HepG2 (cell line): ENCODE results near the gene BCAS3. TPM values are rescaled to one million over a fixed set of nuclear protein-coding genes. Genes with fewer than 3 reads are reported as not detected.

Source experiments
- AGO2 ChIP-seq: fragments of 200-400 bp; formaldehyde crosslinking; optimal IDR thresholded peaks from 2 replicates; pipeline ENCODE3; 2017; ENCODE audit warnings: mild to moderate bottlenecking, low read depth, low read length, moderate library complexity
- DNMT1 ChIP-seq: sonication (generic); formaldehyde crosslinking; IDR thresholded peaks from 2 replicates; pipeline ENCODE4 v1.5.1; 2020; ENCODE audit warnings: mild to moderate bottlenecking, missing genetic modification reagents
- GTF3A ChIP-seq: sonication (generic); formaldehyde crosslinking; conservative IDR thresholded peaks from 2 replicates; pipeline ENCODE4 v1.4.0; 2020; ENCODE audit warnings: mild to moderate bottlenecking, missing genetic modification reagents
- MBNL3 ChIP-seq: fragments of 250-450 bp; sonication (Bioruptor Pico); conservative IDR thresholded peaks from 2 replicates; pipeline ENCODE4 v1.8.0; 2022; ENCODE audit warnings: mild to moderate bottlenecking, inconsistent platforms
- NCOA5 ChIP-seq: sonication (generic); formaldehyde crosslinking; IDR thresholded peaks from 2 replicates; pipeline ENCODE4 v1.4.0; 2020; ENCODE audit warnings: missing genetic modification reagents
- NR1H2 ChIP-seq: sonication (generic); formaldehyde crosslinking; IDR thresholded peaks from 2 replicates; pipeline ENCODE4 v1.8.1; 2022; ENCODE audit warnings: low read depth, missing genetic modification reagents, borderline replicate concordance
- SNAI1 ChIP-seq: sonication (generic); formaldehyde crosslinking; IDR thresholded peaks from 2 replicates; pipeline ENCODE4 v1.5.0; 2020; ENCODE audit warnings: mild to moderate bottlenecking, missing genetic modification reagents, borderline replicate concordance
- ZNF607 ChIP-seq: sonication (generic); formaldehyde crosslinking; IDR thresholded peaks from 2 replicates; pipeline ENCODE4 v1.5.1; 2020; ENCODE audit warnings: missing genetic modification reagents, mild to moderate bottlenecking, borderline replicate concordance
- ZNF780A ChIP-seq: sonication (generic); formaldehyde crosslinking; IDR thresholded peaks from 2 replicates; pipeline ENCODE4 v1.8.0; 2022; ENCODE audit warnings: mild to moderate bottlenecking, missing genetic modification reagents, moderate library complexity
- polyA plus RNA-seq, 8 experiments: library from polyadenylated mRNA; depleted of rRNA in 3 of 8; stranded (reverse) in 7 of 8; unstranded in 1 of 8; fragments of >200 nt; fragmentation: Illumina TruSeq in 4 of 8; extraction: Trizol in 4 of 8; gene quantifications; 2 replicates each; pipeline versions ENCODE4 v1.2.1 to v1.2.3, GENCODE V29; 2011 to 2016; ENCODE audit warnings: low read depth in 4 of 8, missing spikeins in 1 of 8, mixed read lengths in 1 of 8; ENCODE audit not compliant: insufficient read depth in 1 of 8
- total RNA-seq, 5 experiments: library from RNA; depleted of rRNA; stranded (reverse); fragments of >200 nt; fragmentation: Illumina TruSeq; extraction: Trizol; gene quantifications; 2 replicates each; pipeline ENCODE4 v1.2.3, GENCODE V29; 2016; ENCODE audit warnings: low read depth in 1 of 5
- TF ChIP-seq, protein P1 (sequence below), 2 experiments: sonication (generic) in 1 of 2; formaldehyde crosslinking in 1 of 2; IDR thresholded peaks; 2 replicates each; pipeline versions ENCODE4 v1.4.0 to v1.6.1; 2016 to 2020; ENCODE audit warnings: borderline replicate concordance in 1 of 2, low read depth in 1 of 2, mild to moderate bottlenecking in 1 of 2, missing genetic modification reagents in 1 of 2
- TF ChIP-seq, protein P2 (sequence below): sonication (generic); formaldehyde crosslinking; IDR thresholded peaks from 2 replicates; pipeline ENCODE4 v1.8.0; 2022; ENCODE audit warnings: mild to moderate bottlenecking, missing genetic modification reagents; ENCODE audit not compliant: insufficient replicate concordance
- TF ChIP-seq, protein P3 (sequence below), 2 experiments: fragments of 450-650 bp in 1 of 2; sonication (generic) in 1 of 2; formaldehyde crosslinking in 1 of 2; IDR thresholded peaks; 2 replicates each; pipeline versions ENCODE4 v1.6.1 to v1.8.0; 2016 to 2022; ENCODE audit warnings: antibody characterized with exemption in 1 of 2, mild to moderate bottlenecking in 1 of 2, missing genetic modification reagents in 1 of 2

Gene BCAS3
- total and polyA plus RNA-seq, 2 of the 13 experiments (the other 11 are each of a cell fraction or from before 2014, with no cell fraction given): 10.7 to 11.2 TPM

DNA sequence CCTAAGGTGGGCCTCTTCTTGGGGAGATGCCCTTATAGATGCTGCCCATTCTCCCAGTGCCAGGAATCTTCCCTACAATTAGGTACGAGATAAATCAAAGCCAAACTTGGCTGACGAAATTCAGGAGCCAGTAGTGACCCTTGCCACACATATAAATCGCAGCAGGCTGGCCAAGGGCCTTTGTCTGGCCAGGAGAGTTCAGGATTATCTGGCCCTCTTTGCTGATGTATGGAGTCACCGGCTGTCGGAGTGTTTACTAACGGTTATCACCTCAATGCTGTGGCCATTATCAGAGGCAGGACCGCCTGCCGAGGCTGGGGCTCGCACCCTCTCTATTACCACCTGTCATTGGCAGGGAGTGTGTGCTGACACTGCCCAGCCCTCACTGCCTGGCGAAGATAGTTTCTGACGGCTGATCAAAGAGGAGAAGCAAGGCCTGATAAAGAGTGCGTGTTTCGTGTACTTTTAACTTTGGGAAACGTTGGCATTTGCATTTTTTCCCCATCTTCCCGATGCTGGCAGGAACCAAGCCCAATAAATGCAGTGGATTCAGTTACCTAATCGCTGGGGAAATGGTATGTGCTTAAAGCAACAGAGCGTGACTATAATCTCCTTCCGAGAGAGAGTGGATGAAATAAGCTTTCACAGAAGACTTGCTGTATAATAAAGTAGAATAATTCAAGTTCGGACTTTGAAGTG lies 689.2 kb downstream of the BCAS3 start (continued):
- TF ChIP-seq, protein P1, sequence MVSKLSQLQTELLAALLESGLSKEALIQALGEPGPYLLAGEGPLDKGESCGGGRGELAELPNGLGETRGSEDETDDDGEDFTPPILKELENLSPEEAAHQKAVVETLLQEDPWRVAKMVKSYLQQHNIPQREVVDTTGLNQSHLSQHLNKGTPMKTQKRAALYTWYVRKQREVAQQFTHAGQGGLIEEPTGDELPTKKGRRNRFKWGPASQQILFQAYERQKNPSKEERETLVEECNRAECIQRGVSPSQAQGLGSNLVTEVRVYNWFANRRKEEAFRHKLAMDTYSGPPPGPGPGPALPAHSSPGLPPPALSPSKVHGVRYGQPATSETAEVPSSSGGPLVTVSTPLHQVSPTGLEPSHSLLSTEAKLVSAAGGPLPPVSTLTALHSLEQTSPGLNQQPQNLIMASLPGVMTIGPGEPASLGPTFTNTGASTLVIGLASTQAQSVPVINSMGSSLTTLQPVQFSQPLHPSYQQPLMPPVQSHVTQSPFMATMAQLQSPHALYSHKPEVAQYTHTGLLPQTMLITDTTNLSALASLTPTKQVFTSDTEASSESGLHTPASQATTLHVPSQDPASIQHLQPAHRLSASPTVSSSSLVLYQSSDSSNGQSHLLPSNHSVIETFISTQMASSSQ (IDR thresholded peaks at IDR 0.05; ENCODE audit: low read depth): peak; percentile 17; the same call in 1 of the 2 replicates
- TF ChIP-seq, protein P1 (CRISPR knock-in tag; IDR thresholded peaks at IDR 0.05; ENCODE audit: borderline replicate concordance): peak; percentile 89
- TF ChIP-seq ZNF607 (CRISPR knock-in tag): 0 out of 2 replicates have a peak, but pooled peaks have one; percentile 48
- no peak for TF ChIP-seq NCOA5 (CRISPR knock-in tag)
- TF ChIP-seq, protein P2, sequence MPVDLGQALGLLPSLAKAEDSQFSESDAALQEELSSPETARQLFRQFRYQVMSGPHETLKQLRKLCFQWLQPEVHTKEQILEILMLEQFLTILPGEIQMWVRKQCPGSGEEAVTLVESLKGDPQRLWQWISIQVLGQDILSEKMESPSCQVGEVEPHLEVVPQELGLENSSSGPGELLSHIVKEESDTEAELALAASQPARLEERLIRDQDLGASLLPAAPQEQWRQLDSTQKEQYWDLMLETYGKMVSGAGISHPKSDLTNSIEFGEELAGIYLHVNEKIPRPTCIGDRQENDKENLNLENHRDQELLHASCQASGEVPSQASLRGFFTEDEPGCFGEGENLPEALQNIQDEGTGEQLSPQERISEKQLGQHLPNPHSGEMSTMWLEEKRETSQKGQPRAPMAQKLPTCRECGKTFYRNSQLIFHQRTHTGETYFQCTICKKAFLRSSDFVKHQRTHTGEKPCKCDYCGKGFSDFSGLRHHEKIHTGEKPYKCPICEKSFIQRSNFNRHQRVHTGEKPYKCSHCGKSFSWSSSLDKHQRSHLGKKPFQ (CRISPR knock-in tag): no peak
- TF ChIP-seq MBNL3 (CRISPR knock-in tag): no peak
- TF ChIP-seq AGO2: no peak
- TF ChIP-seq, protein P3, sequence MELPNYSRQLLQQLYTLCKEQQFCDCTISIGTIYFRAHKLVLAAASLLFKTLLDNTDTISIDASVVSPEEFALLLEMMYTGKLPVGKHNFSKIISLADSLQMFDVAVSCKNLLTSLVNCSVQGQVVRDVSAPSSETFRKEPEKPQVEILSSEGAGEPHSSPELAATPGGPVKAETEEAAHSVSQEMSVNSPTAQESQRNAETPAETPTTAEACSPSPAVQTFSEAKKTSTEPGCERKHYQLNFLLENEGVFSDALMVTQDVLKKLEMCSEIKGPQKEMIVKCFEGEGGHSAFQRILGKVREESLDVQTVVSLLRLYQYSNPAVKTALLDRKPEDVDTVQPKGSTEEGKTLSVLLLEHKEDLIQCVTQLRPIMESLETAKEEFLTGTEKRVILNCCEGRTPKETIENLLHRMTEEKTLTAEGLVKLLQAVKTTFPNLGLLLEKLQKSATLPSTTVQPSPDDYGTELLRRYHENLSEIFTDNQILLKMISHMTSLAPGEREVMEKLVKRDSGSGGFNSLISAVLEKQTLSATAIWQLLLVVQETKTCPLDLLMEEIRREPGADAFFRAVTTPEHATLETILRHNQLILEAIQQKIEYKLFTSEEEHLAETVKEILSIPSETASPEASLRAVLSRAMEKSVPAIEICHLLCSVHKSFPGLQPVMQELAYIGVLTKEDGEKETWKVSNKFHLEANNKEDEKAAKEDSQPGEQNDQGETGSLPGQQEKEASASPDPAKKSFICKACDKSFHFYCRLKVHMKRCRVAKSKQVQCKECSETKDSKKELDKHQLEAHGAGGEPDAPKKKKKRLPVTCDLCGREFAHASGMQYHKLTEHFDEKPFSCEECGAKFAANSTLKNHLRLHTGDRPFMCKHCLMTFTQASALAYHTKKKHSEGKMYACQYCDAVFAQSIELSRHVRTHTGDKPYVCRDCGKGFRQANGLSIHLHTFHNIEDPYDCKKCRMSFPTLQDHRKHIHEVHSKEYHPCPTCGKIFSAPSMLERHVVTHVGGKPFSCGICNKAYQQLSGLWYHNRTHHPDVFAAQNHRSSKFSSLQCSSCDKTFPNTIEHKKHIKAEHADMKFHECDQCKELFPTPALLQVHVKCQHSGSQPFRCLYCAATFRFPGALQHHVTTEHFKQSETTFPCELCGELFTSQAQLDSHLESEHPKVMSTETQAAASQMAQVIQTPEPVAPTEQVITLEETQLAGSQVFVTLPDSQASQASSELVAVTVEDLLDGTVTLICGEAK (IDR thresholded peaks at IDR 0.05): no peak
- TF ChIP-seq, protein P3 (CRISPR knock-in tag; IDR thresholded peaks at IDR 0.05): no peak
- no peak for TF ChIP-seq NR1H2 (CRISPR knock-in tag)
- TF ChIP-seq DNMT1 (CRISPR knock-in tag): no peak
- peak; percentile 68; the same call in 1 of the 2 replicates for TF ChIP-seq ZNF780A
- TF ChIP-seq SNAI1 (CRISPR knock-in tag): no peak; the same call in 1 of the 2 replicates
- TF ChIP-seq GTF3A: no peak
